PFSK-1 (cell line): ENCODE measurements around the gene BCAS3.

ENCODE experiments used
- FOXP2 ChIP-seq: optimal IDR thresholded peaks from 2 replicates; pipeline ENCODE3; 2011; ENCODE audit warnings: borderline replicate concordance, control low read depth, inconsistent platforms; ENCODE audit not compliant: insufficient read depth; ENCODE audit errors: extremely low read length, extremely low read depth
- POLR2AphosphoS5 ChIP-seq: IDR thresholded peaks from 2 replicates; pipeline ENCODE4 v1.6.1; 2012; ENCODE audit warnings: low read depth, mild to moderate bottlenecking, control low read depth, low read length, moderate library complexity
- SIN3A ChIP-seq: IDR thresholded peaks from 2 replicates; pipeline ENCODE4 v1.6.1; 2012; ENCODE audit warnings: mild to moderate bottlenecking, low read length, moderate library complexity, borderline replicate concordance; ENCODE audit not compliant: insufficient read depth
- TAF1 ChIP-seq: IDR thresholded peaks from 2 replicates; pipeline ENCODE4 v1.6.1; 2012; ENCODE audit warnings: low read length, control low read depth, borderline replicate concordance; ENCODE audit not compliant: insufficient read depth
- TF ChIP-seq, protein P1 (sequence below), 2 experiments: IDR thresholded peaks; 2 replicates each; pipeline versions ENCODE4 v1.6.1 to v1.8.0; 2011 to 2012; ENCODE audit warnings: low read depth in 2 of 2, low read length in 2 of 2, control low read depth in 1 of 2, inconsistent platforms in 1 of 2, mild to moderate bottlenecking in 1 of 2, moderate library complexity in 1 of 2; ENCODE audit not compliant: insufficient read depth in 1 of 2

BCAS3 gene

DNA sequence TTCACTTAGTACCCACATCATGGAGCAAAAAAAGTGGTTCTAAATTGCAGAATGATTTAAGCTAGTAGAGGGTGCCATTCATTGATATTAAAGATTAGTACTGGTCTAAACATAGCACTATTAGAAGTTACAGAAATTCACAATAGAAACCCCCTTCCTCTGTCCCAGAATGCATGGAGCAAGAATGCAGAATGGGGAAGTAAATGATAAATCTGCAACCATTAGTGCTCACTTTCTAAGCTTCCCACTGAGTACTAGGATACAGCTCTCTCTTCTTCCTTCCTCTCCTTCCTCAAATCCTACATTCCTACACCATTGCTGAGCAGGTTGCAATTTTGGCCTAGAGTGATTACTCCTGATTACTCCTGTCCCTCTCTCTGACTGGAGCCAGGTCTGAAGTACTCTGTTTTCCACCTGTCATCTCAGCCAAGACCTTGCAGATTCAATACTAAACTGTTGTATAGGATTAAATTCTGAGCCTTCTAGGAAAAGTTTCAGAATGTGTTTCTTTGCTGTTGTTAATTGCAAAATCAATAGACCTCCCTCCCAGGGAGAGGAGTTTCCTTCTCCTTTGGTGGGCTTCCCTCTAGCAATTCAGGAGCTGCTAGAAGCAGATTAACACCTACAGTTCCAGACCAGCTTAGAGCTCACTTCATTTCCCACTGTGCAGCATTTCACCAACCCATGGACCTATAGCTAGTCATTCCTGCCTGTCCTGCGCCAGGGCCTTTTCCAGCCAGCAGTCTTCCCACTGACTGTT lies 556.5 kb downstream of the BCAS3 start:
- TF ChIP-seq SIN3A (no peak), FOXP2 (no peak), TAF1 (no peak), POLR2AphosphoS5 (no peak)
- TF ChIP-seq, protein P1, sequence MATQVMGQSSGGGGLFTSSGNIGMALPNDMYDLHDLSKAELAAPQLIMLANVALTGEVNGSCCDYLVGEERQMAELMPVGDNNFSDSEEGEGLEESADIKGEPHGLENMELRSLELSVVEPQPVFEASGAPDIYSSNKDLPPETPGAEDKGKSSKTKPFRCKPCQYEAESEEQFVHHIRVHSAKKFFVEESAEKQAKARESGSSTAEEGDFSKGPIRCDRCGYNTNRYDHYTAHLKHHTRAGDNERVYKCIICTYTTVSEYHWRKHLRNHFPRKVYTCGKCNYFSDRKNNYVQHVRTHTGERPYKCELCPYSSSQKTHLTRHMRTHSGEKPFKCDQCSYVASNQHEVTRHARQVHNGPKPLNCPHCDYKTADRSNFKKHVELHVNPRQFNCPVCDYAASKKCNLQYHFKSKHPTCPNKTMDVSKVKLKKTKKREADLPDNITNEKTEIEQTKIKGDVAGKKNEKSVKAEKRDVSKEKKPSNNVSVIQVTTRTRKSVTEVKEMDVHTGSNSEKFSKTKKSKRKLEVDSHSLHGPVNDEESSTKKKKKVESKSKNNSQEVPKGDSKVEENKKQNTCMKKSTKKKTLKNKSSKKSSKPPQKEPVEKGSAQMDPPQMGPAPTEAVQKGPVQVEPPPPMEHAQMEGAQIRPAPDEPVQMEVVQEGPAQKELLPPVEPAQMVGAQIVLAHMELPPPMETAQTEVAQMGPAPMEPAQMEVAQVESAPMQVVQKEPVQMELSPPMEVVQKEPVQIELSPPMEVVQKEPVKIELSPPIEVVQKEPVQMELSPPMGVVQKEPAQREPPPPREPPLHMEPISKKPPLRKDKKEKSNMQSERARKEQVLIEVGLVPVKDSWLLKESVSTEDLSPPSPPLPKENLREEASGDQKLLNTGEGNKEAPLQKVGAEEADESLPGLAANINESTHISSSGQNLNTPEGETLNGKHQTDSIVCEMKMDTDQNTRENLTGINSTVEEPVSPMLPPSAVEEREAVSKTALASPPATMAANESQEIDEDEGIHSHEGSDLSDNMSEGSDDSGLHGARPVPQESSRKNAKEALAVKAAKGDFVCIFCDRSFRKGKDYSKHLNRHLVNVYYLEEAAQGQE (IDR thresholded peaks at IDR 0.05; ENCODE audit: insufficient read depth in 1 of 2, low read depth in 2 of 2, low read length in 2 of 2), result no peak

DNA sequence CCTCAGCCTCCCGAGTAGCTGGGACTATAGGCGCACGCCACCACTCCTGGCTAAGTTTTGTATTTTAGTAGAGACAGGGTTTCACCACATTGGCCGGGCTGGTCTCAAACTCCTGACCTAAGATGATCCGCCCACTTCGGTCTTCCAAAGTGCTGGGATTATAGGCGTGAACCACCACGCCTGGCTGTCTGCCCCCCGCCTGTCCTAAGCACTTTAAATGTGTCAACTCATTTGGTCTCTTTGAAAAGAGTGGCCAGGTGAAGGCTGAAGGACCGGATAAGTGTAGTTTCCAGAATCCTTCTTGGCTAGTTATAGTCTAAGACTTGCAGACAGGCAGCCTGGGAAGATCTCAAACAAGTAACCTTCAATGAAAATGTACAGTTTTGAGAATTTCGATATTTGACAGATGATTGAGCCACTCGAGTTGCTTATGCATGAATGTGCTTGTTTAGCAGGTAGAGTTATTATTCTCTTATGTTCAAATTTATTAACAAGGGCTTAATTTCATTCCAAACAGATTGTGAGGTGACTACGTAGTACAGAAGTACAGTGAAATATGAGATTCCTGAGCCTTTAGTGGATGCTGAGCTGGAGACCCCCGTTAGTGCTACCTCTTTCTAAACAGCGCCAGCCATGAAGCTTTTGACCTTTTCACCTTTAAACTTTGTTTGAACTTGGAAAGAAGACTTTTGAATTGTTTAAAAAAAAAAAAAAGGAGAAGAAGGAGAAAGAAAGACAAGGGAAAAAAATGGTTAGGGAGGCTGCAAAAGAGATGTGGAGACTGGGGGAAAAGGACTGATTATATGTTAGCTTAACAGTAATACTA lies 557.6 kb downstream of the BCAS3 start:
- TF ChIP-seq SIN3A, result no peak
- TF ChIP-seq POLR2AphosphoS5, result no peak
- TF ChIP-seq FOXP2, result no peak
- TF ChIP-seq, protein P1 (IDR thresholded peaks at IDR 0.05; ENCODE audit: insufficient read depth in 1 of 2, low read depth in 2 of 2, low read length in 2 of 2), result no peak
- TF ChIP-seq TAF1, result no peak

DNA sequence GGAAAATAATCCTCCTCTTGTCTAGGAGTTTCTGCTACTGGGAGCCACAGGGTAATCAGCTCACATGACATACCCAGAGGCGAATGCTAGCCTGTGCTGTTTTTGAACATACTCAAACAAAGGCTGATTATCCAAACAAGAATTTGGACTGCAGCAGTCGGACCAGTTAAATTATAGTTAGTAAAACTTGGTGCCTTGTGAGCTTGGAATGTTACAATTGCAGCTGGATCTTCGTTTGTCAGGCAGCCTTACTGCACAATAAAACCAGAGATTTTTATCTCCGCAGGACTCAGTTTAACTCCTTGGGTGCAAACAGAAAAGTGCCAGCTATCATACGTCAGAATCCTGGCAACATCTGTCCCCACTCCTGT lies 558.2 kb downstream of the BCAS3 start:
- TF ChIP-seq SIN3A (no peak), FOXP2 (no peak), TAF1 (no peak), POLR2AphosphoS5 (no peak)
- TF ChIP-seq, protein P1 (IDR thresholded peaks at IDR 0.05; ENCODE audit: insufficient read depth in 1 of 2, low read depth in 2 of 2, low read length in 2 of 2), result no peak

DNA sequence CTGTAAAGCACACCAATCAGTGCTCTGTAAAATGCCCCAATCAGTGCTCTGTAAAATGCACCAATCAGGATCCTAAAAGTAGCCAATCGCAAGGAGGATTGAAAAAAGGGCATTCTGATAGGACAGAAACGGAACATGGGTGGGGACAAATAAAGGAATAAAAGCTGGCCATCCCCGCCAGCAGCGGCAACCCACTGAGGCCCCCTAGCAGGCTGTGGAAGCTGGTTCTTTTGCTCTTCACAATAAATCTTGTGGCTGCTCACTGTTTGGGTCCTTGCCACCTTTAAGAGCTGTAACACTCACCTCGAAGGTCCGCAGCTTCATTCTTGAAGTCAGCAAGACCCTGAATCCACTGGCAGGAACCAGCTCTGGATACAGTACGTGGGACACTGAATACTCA lies 559.6 kb downstream of the BCAS3 start:
- TF ChIP-seq TAF1 (no peak), FOXP2 (no peak), SIN3A (no peak)
- TF ChIP-seq, protein P1 (IDR thresholded peaks at IDR 0.05; ENCODE audit: insufficient read depth in 1 of 2, low read depth in 2 of 2, low read length in 2 of 2), result no peak
